ENCODE measurements around the gene ELOVL2.

ELOVL2 gene

DNA sequence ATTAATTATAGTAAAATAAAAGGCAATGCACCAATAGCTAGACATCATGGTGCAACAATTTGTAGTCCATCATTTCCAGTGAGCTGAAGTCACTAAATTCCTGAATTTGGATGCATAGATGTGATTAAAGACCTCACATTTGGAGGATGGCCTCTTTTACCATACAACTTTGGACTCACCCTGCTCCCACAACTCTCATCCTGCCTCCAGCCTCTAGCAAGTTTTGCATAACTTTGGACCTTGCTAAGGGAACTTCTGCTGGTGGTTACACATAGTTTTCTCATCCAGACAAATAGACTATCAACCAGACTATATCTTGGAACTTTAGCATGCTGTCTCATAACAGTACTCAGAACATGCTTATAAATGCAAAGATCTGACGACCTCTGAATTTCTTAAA lies 12.8 kb upstream of the ELOVL2 start:
- no peak for DNase-seq (ENCODE audit: low spot score)

DNA sequence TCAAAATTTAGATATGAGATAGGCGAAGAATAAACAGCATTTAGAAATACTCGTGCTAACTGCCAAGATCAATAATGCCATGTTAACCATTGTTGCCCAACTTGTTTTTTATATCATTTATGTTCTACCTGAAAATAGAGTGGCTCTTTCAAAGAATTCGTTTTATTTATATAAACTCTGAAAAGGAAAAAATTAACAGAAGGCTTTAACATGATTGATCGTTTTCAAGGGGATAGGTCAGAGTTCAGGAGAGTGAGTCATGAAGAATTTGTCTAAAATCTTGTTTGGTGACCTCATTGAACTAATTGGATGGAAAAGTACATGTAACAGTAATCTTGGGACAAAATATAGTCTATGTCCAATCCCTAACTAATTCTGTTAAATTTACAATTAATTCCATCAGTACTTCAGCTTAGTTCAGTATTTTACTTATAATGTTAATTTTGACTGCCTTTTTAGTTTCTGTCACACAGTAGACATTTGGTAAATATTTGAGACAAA lies 11.1 kb upstream of the ELOVL2 start:
- no peak for DNase-seq (ENCODE audit: low spot score)

DNA sequence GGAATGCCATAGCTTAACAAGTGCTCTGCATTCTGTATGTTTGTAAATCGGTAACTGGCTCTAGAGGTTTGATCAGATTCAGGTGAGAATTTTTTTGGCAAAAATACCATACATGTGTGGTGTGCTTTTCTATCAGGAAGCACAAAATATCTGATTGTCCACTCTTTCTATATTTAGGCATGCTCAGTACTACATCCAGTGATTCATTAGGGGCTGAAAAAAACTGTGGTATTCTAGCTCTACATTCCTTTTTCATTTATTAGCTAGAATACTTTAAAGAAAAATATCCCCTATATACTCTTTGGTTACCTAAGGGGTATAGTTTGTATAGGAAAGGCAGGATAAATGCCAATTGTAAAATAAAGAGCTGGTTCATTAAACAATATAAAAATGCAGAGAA lies 10.6 kb upstream of the ELOVL2 start:
- no peak for DNase-seq (ENCODE audit: low spot score)

DNA sequence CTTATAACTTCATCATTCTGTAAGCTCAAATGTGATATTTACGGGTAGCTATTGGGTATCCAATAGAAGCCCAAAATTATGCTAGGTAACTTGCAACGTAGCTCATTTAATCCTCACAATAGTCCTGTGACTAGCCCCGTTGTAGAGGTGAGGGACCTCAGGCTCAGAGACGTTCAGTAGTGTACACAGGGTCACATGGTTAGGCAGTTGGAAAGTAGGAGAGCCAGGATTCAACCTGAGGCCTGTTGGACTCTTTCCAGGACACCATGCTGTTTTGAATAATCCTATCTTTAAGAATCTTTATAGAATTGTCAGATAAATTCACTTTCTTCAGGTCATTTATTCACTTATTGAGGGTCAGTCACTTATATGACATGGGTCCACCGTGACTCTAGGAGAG lies 9.2 kb upstream of the ELOVL2 start:
- no peak for DNase-seq (ENCODE audit: low spot score)

DNA sequence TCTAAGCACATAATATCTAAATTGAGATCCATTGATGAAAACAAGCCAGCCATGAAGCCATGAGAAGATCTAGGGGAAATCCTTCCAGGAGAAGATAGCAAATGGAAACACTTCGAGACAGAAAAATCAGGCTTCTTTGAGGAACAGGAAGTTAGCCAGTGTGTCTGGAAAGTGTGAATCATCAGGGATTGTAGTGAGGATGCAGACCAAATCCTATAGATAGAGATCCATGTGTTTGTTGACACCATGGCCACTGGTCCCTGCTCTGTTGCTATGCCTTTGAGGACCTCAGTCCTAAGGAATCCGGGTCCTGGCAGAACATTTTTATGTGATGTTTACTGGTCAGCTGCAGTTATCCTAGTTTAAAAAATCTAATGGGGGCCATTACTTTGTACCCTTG lies 6.6 kb upstream of the ELOVL2 start:
- DNase-seq (ENCODE audit: low spot score), result peak; percentile 64

DNA sequence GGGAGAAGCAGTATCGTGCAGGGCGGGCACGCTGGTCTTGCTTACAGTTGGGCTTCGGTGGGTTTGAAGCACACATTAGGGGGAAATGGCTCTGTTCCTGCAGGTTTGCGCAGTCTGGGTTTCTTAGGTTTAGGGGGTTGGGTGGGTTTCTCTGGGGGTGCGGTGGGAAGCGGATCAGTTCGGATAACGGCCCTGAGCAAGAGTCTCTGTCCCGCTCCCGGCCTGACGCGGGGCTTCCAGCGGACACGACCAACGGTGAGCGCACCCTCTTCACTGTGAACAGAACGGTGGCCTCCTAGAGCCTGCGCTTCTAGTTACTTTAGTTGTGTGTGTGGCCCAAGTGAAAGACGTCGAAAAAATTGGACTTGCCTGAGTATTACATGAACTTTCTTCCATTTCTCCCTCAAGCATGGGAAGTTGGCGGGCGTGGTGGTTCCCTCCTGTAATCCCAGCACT lies 635 bp upstream of the ELOVL2 start:
- no peak for DNase-seq (ENCODE audit: low spot score)

DNA sequence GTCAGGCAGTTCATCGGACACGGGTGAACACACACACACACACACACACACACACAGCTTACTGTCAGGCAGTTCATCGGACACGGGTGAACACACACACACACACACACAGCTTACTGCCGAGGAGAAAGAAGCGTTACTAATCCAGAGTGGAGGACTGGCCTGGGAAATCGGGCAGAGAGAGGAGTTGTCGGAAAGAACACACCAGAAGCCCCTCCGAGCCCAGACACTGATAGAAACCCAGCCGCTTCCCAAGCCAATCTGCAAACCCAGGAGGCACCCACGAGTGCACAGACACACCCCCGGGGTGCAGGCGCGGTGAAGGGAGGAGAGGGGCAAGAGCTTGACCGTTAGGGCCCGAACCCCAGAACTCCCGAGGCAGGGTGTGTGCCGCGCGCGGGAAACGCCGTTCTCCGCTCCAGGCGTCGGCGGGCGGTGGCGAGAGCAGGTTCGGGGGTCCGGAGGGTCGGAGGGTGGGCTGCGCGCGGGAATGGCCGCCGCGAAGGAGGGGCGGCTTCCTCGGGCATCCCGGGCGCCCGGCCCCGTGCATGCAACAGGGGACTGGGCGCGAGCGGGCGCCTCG lies 636 bp downstream of the ELOVL2 start:
- no peak for DNase-seq (ENCODE audit: low spot score)

DNA sequence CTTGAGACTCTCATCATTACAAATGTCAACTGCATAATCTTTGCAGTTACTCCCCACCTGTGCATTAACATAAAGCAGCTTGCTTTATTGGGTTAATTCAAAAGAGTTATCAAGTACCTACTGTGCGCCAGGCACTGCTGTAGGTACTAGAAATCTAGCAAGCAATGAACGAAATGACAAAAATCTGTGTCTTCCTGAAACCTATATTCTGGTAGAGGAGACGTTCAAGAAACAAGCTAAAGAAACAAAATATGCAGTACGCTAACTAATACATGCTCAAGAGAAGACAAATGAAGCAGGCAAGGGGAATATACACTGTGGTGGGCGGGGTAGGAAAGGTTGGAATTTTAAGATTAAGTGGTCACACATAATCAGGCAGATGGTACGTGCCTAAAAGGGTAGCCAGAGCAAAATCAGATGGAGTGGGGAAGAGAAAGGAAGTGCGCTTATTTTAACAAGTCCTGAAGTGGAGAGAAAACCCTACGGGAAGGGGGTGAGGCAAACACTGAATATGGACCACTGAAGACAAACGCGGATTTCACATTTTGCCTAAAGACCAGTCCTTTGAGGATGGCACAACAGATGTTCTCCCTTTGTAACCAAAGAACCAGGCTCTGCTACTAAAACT lies 1.2 kb downstream of the ELOVL2 start:
- no peak for DNase-seq (ENCODE audit: low spot score)

DNA sequence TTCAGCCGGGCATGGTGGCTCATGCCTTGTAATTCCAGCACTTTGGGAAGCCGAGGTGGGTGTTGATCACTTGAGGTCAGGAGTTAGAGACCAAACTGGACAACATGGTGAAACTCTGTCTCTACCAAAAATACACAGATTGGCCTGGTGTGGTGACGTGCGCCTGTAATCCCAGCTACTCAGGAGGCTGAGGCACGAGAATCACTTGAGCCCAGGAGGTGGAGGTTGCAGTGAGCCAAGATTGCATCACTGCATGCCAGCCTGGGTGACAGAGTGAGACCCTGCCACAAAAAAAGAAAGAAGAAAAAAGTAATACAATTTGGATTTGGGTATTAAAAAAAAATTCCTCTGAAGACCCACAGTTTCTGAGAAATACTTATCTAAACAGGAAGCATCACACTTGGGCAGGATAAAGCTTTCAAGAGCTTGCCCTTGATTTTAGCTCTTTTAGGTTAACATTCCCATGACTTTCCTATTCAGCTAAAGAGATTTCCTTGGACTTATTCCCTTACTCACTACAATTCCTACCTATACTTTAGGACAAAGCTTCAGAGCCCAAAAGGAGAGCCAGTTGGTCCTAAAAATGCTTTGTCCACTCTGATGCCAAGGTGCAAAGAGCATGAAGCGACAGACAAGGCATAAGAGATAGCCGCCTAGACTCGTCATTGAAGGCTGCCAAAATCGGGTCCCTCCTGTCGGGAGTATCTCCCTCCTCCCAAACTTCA lies 1.9 kb downstream of the ELOVL2 start:
- DNase-seq (ENCODE audit: low spot score), result no peak

DNA sequence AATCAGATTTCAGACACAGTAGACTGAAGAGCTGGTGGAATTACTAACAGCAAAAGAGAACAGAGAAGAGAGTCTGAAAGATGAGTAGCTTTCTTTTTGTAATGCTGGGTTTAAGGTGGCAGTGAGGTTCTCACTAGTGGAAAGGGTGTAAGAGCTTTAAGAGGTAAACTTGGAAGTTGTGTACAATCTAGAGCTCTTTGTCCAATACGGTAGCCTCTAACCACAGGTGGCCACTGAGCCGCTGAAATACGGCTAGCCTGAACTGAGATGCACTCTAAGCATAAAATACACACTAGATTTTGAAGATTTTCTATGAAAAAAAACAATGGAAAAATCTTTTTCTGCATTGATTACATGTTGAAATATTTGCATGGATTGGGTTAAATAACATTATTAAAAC lies 4.0 kb downstream of the ELOVL2 start:
- no peak for DNase-seq (ENCODE audit: low spot score)

DNA sequence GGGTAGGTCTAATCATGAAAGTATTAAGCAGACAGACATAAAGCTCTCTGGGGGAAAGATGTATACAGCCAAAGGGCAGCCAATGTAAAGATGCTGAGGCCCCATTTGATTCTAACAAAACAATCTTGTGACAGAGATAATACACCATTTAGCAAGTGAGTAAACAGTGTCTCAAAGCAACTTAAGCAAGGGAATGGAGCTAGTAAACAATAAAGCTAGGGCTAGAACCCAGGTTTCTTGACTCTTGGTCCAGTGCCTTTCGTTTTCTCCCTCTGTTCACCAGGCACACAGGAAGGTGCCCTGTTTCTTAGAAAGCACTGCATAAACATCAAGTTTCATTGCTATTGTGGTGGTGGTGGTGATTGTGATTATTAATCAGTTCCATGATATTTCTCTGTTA lies 5.1 kb downstream of the ELOVL2 start:
- no peak for DNase-seq (ENCODE audit: low spot score)

DNA sequence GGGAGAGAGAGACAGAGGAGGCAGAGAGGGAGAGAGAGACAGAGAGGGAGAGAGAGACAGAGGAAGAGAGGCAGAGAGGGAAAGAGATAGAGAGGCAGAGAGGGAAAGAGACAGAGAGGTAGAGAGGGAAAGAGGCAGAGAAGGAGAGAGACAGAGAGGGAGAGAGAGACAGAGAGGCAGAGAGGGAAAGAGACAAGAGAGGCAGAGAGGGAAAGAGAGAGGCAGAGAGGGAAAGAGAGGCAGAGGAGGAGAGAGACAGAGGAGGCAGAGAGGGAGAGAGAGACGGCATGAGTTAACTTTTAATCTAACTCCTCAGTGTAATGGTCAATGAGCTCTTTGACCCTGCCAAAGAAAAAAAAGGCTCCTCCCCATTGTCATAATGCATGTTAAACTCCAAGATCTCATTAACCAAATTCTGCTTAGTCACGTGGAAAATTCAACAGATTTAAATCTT lies 7.1 kb downstream of the ELOVL2 start:
- DNase-seq (ENCODE audit: low spot score), result no peak

DNA sequence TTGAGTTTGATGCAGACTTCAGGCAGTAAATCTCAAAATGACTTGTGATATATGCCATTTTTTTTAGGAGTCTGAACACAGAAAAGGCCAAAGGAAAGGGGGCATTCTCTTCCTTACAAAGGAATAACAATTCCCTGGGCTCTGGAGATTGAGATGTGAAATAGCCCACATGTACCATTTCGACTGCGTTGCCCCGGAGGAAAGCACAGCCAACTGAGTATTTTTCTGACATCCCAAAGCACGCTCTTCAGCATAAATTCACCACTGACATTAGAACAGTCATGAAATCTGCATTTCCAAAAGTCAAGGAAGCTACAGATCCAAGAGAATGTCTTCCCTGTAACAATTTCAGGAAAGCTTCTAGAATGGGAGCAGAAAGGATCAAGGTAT lies 7.8 kb downstream of the ELOVL2 start:
- DNase-seq (ENCODE audit: low spot score), result no peak

DNA sequence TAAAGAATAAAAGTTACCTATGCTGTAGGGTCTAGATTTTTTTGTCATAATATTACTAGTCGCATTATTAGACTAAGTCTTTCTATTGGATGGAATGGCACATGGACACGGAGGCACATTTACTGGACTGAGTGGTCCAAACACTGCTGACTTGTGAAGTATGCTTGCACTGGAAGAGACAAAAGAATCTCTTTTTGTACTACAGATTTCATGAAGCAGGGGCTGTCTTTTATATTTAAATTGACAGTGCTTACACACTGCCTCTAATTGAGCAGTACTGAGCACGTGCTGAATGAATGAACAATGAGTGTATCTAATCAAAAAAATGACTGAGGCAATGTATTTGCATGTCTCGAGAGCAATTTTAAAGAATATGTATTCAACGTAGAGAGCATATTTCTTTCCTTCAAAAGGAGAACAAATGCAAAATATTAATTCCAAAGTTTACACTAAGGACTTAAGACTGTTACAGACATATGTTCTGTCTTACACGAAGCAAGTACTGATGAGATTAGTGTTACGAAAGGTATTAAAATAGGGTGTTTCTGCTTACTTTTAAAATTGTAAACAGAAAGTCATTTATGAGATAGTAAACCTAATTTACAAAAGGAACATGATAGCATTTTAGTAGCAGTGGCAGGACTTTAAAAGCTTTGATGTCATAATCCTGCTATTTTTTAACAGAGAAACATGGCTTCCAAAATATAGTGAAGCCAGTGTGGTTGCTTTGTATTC lies 8.3 kb downstream of the ELOVL2 start:
- no peak for DNase-seq (ENCODE audit: low spot score)

DNA sequence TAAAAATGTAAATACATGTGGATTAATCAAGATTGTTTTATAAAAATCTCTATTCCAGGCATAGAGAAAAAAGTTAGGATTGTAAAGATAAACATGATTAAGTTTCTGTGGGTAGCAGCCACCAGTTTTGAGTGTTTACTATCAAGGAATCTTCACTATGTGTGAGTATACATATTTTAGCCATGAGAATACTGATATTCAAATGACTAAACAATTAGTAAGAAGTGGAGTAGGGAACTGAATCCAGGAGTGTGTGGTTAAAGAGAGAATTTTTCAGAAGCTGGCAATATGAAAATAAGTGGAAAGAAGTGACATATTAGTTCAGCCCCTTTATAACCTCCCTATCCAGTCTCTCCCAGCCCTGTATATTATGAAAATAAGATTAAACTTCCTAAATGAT lies 10.3 kb downstream of the ELOVL2 start:
- peak; percentile 70 for DNase-seq (ENCODE audit: low spot score)

DNA sequence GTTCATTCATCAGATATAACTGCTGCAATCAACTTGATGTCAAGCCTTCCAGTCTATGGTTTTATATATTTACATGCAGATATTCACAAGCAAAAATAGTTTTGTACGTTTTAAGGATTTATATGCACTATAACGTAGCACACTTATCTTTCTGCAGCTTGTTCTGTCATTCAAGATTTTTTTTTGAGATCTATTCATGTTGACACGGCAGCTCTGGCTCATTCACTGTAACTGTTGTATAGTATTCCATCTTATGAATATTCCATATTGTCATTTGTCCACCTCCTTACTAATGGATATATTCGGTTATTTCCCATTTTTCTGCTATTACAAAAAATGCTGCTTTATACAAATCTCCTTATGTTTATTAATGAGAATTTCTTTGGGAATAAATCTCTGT lies 13.2 kb downstream of the ELOVL2 start:
- no peak for DNase-seq (ENCODE audit: low spot score)

DNA sequence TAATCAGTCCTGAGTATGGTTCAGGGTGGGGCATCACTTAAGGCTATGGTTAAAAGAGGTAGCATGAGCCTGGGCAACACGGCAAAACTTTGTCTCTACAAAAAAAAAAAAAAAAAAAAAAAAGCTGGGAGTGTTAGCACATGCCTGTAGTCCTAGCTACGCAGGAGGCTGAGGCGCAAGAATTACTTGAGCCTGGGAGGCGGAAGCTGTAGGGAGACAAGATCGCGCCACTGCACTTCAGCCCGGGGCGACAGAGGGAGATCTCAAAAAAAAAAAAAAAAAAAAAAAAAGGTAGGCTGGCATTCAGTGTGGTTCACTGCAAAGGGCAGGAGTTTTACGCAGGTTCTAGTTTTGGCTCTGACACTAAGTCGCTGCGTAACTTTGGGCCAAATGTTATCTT lies 15.1 kb downstream of the ELOVL2 start:
- DNase-seq (ENCODE audit: low spot score), result no peak

DNA sequence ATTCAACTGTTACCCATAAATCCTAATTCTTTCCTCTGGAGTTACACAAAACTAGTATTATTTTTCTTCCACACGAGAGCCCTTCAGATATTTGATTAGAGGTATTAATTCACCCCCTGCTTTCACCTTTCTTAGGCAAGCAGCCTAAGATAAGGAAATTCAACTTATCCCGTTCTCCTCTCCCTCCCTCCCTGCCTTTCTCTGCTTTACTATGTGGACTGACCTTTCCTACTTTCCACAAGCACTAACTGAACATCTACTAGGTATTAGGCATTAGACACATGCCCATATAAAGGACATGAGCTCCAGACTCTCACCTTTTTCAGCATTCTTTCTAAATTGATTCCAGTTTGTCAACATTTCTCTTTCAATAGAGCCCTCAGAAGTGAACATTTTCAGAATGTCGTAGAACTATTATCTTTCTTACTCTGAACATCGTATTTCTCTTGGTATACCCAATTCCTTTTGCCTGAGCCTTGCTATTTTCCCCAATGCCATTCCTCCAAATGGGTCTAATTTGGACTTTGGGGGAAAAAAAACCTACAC lies 16.5 kb downstream of the ELOVL2 start:
- no peak for DNase-seq (ENCODE audit: low spot score)

DNA sequence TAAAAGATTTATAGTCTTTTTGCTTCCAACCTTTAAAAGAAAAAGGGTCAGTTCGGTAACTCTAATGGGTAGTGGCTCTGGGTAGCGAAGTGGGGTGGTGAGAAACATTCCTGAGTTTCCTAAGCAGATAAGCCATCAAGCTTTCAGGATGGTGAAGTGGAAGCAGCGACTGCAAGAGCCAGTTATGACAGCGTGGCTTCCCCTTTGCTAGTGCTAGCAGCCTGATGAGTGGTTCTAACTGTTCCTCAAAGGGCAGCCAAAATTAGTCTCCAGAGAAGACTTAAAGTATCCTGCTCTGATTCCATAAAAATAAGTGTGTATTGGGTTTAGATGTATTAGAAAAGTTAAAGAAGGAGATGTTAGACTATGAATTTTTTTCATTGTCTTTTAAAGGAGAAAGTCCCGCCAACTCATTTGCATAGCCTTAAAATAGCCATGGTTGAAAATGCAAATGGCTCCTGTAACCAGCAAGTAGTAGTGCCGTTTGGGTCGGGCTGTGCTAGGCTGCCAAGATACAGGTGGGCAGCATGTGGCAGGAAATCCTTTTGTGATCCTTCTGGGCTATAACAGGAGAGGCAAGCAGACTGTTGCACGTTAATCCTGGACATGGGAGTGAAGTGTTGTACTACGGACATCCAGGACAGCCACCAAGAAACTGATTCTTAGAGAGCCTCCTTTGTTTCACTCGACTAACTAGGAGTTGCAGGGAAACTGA lies 18.0 kb downstream of the ELOVL2 start:
- no peak for DNase-seq (ENCODE audit: low spot score)

DNA sequence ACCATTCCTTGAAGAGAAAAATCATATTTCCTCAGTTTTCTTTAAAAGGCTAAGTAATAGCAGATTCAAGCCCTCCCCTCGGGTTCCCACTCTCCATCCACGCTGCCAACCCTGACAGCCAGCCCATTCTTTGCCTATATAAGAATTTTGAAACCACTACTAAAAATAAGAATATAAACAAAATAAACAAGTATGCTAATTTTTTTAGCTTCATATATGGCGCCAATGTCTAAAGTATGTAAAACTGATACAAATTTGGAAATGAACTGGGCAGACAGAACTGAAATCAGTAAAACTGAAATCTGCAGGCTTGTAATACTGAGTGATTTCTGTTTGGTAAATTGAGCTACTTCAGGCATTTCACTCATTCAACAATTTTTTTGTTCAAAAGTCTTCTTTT lies 19.0 kb downstream of the ELOVL2 start:
- DNase-seq (ENCODE audit: low spot score), result no peak

DNA sequence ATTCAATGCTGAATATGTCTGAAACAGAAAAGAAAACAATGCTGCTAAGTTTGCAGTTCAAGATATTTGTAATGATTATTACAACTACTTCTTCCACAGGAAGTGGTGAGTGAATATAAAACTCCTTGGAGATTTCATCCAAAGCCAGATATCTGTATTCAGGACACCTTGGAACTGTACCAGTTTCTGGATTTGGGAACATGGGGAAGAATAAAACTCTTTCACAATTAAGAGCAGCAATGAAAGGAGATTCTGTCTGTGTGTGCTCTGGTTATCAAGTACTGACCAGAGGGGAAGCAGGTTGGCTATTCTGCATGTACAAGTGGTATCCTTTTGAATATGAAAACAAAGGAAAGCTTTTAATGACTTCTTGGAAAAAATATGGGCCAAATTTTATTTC lies 21.1 kb downstream of the ELOVL2 start:
- DNase-seq (ENCODE audit: low spot score), result no peak

DNA sequence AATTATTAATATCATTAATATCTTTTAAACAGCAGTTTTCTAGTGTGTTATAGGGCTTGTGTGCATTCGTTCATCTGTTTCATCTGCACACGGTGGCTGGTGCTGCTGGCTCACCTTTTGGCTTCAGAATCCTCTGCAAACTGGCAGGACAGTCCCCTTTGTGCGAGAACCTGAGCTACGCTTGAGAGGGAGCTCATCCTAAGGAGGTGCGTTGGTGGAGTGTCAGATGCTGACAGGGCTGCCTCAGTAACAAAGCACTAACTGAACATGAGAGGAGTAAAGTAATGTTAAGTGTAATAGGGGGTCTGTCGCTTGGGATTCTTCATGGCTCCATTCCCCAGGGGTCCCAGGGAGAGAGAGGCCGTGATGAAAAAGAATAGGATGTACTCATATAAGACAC lies 22.4 kb downstream of the ELOVL2 start:
- DNase-seq (ENCODE audit: low spot score), result no peak
